ENCODE data around the gene STX8.

GRCh38 chr17:9217151-9218056 lies 358.2 kb downstream of the STX8 start:
- no peak for TF ChIP-seq CTCF (IDR thresholded peaks at IDR 0.05 in 2 of 3, conservative IDR thresholded peaks at IDR 0.05 in 1 of 3; ENCODE audit: insufficient read depth in 2 of 3, low read depth in 1 of 3, low read length in 3 of 3)
- no peak for TF ChIP-seq ZBTB49 (CRISPR knock-in tag; IDR thresholded peaks at IDR 0.05; ENCODE audit: borderline replicate concordance)
- no peak for TF ChIP-seq SIN3B (IDR thresholded peaks at IDR 0.05; ENCODE audit: low read depth)
- no peak for TF ChIP-seq ATF2 (CRISPR knock-in tag; IDR thresholded peaks at IDR 0.05)
- no peak for TF ChIP-seq USF2 (CRISPR knock-in tag; IDR thresholded peaks at IDR 0.05)
- TF ChIP-seq KLF13 (tag; IDR thresholded peaks at IDR 0.05; ENCODE audit: borderline replicate concordance, low read depth), result no peak
- TF ChIP-seq ZNF354B (CRISPR knock-in tag; IDR thresholded peaks at IDR 0.05), result no peak
- no peak for TF ChIP-seq RBM39 (optimal IDR thresholded peaks at IDR 0.05; ENCODE audit: low read depth, low read length)
